ENCODE results near the gene HHAT. TPM values are rescaled to one million over a fixed set of nuclear protein-coding genes. Genes with fewer than 3 reads are reported as not detected.
A peak's percentile ranks its signal among the peaks of the same experiment; 100 is the strongest.

HHAT gene
- total RNA-seq, 1 donor from 2014 or later: 14.7 TPM

GRCh38 chr1:210596641-210597040, 267.9 kb downstream of the HHAT start:
- Mint-ChIP-seq H3K4me1 (ENCODE audit: low read depth) (no peaks in the 10 kb centered on the region), H3K27ac (no peak overlapping the region), H3K27me3 (no peaks in the 10 kb centered on the region), H3K36me3 (ENCODE audit: insufficient read depth) (no peaks in the 10 kb centered on the region), H3K4me3 (ENCODE audit: low read depth) (no peak overlapping the region), H3K9me3 (ENCODE audit: low read depth) (peaks cover 3% of the 10 kb centered on the region)
- TF ChIP-seq CTCF (IDR thresholded peaks at IDR 0.05; ENCODE audit: unreplicated experiment): no peak
- DNase-seq (ENCODE audit: low spot score, unreplicated experiment): no peak

GRCh38 chr1:210597555-210598134, 268.9 kb downstream of the HHAT start:
- Mint-ChIP-seq H3K4me1 (ENCODE audit: low read depth) (no peaks in the 10 kb centered on the region), H3K36me3 (ENCODE audit: insufficient read depth) (no peaks in the 10 kb centered on the region), H3K4me3 (ENCODE audit: low read depth) (no peak overlapping the region), H3K9me3 (ENCODE audit: low read depth) (no peaks in the 10 kb centered on the region), H3K27ac (no peak overlapping the region), H3K27me3 (no peaks in the 10 kb centered on the region)
- DNase-seq (ENCODE audit: low spot score, unreplicated experiment): no peak
- no peak for TF ChIP-seq CTCF (IDR thresholded peaks at IDR 0.05; ENCODE audit: unreplicated experiment)

GRCh38 chr1:210598135-210598652, 269.5 kb downstream of the HHAT start:
- Mint-ChIP-seq H3K4me1 (ENCODE audit: low read depth) (no peaks in the 10 kb centered on the region), H3K27me3 (no peaks in the 10 kb centered on the region), H3K27ac (peak overlapping the region; percentile 45), H3K36me3 (ENCODE audit: insufficient read depth) (no peaks in the 10 kb centered on the region), H3K9me3 (ENCODE audit: low read depth) (no peaks in the 10 kb centered on the region), H3K4me3 (ENCODE audit: low read depth) (no peak overlapping the region)
- DNase-seq (ENCODE audit: low spot score, unreplicated experiment): no peak
- TF ChIP-seq CTCF (IDR thresholded peaks at IDR 0.05; ENCODE audit: unreplicated experiment): no peak

GRCh38 chr1:210600421-210601159, 271.9 kb downstream of the HHAT start:
- Mint-ChIP-seq H3K27ac (no peak overlapping the region), H3K4me3 (ENCODE audit: low read depth) (no peak overlapping the region), H3K9me3 (ENCODE audit: low read depth) (no peaks in the 10 kb centered on the region), H3K4me1 (ENCODE audit: low read depth) (no peaks in the 10 kb centered on the region), H3K36me3 (ENCODE audit: insufficient read depth) (no peaks in the 10 kb centered on the region), H3K27me3 (no peaks in the 10 kb centered on the region)
- no peak for DNase-seq (ENCODE audit: low spot score, unreplicated experiment)
- TF ChIP-seq CTCF (IDR thresholded peaks at IDR 0.05; ENCODE audit: unreplicated experiment): no peak

- TF ChIP-seq CTCF (IDR thresholded peaks at IDR 0.05; ENCODE audit: unreplicated experiment): no peak
- DNase-seq (ENCODE audit: low spot score, unreplicated experiment): no peak
- peaks cover 2% of the 10 kb centered on the region for H3K36me3 Mint-ChIP-seq (ENCODE audit: insufficient read depth)
- no peaks in the 10 kb centered on the region for H3K27me3 Mint-ChIP-seq
- H3K9me3 Mint-ChIP-seq (ENCODE audit: low read depth): peaks cover 3% of the 10 kb centered on the region
- H3K4me3 Mint-ChIP-seq (ENCODE audit: low read depth): no peak overlapping the region
- H3K27ac Mint-ChIP-seq: no peak overlapping the region
- H3K4me1 Mint-ChIP-seq (ENCODE audit: low read depth): no peaks in the 10 kb centered on the region
These were observed 274.4 kb downstream of the HHAT start for GRCh38 chr1:210603123-210603522.
